ENCODE data around the gene VSX1.
A peak's percentile ranks its signal among the peaks of the same experiment; 100 is the strongest.

VSX1 gene

GRCh38 chr20:25066386-25066785 is 15.6 kb downstream of the VSX1 start:
- no peak for DNase-seq (ENCODE audit: low read depth in 2 of 2)
- no peak for TF ChIP-seq CTCF (IDR thresholded peaks at IDR 0.05; ENCODE audit: low read depth, low read length)
- no peak overlapping the region for H3K4me3 ChIP-seq (replicated peaks in 1 of 2; ENCODE audit: low read depth in 2 of 2, low read length in 2 of 2)

- peak; percentile 71 to 74 for DNase-seq (ENCODE audit: low read depth in 2 of 2)
- peak; percentile 76 for TF ChIP-seq CTCF (IDR thresholded peaks at IDR 0.05; ENCODE audit: low read depth, low read length)
- H3K4me3 ChIP-seq (replicated peaks in 1 of 2; ENCODE audit: low read depth in 2 of 2, low read length in 2 of 2): no peak overlapping the region
These were observed 16.2 kb downstream of the VSX1 start for GRCh38 chr20:25065625-25066338.

- no peak for DNase-seq (ENCODE audit: low read depth in 2 of 2)
- H3K4me3 ChIP-seq (replicated peaks in 1 of 2; ENCODE audit: low read depth in 2 of 2, low read length in 2 of 2): no peak overlapping the region
- TF ChIP-seq CTCF (IDR thresholded peaks at IDR 0.05; ENCODE audit: low read depth, low read length): no peak
These were observed 16.8 kb downstream of the VSX1 start for GRCh38 chr20:25065072-25065624.

GRCh38 chr20:25064561-25065071 is 17.3 kb downstream of the VSX1 start:
- TF ChIP-seq CTCF (IDR thresholded peaks at IDR 0.05; ENCODE audit: low read depth, low read length): no peak
- H3K4me3 ChIP-seq (replicated peaks in 1 of 2; ENCODE audit: low read depth in 2 of 2, low read length in 2 of 2): no peak overlapping the region
- no peak for DNase-seq (ENCODE audit: low read depth in 2 of 2)

- no peak for DNase-seq (ENCODE audit: low read depth in 2 of 2)
- no peak overlapping the region for H3K4me3 ChIP-seq (replicated peaks in 1 of 2; ENCODE audit: low read depth in 2 of 2, low read length in 2 of 2)
- TF ChIP-seq CTCF (IDR thresholded peaks at IDR 0.05; ENCODE audit: low read depth, low read length): no peak
These were observed 18.0 kb downstream of the VSX1 start for GRCh38 chr20:25063981-25064380.

- TF ChIP-seq CTCF (IDR thresholded peaks at IDR 0.05; ENCODE audit: low read depth, low read length): no peak
- H3K4me3 ChIP-seq (replicated peaks in 1 of 2; ENCODE audit: low read depth in 2 of 2, low read length in 2 of 2): no peak overlapping the region
- DNase-seq (ENCODE audit: low read depth in 2 of 2): no peak
These were observed 18.4 kb downstream of the VSX1 start for GRCh38 chr20:25063546-25063945.

Data from cardiac fibroblast (primary cell).